RPMI8226 (cell line): ENCODE measurements around the gene SYNRG.
A peak's percentile ranks its signal among the peaks of the same experiment; 100 is the strongest.

Source experiments
- DNase-seq: peaks from one replicate; pipeline ENCODE4 v3.0.0-alpha.2; 2015

Gene SYNRG

DNA sequence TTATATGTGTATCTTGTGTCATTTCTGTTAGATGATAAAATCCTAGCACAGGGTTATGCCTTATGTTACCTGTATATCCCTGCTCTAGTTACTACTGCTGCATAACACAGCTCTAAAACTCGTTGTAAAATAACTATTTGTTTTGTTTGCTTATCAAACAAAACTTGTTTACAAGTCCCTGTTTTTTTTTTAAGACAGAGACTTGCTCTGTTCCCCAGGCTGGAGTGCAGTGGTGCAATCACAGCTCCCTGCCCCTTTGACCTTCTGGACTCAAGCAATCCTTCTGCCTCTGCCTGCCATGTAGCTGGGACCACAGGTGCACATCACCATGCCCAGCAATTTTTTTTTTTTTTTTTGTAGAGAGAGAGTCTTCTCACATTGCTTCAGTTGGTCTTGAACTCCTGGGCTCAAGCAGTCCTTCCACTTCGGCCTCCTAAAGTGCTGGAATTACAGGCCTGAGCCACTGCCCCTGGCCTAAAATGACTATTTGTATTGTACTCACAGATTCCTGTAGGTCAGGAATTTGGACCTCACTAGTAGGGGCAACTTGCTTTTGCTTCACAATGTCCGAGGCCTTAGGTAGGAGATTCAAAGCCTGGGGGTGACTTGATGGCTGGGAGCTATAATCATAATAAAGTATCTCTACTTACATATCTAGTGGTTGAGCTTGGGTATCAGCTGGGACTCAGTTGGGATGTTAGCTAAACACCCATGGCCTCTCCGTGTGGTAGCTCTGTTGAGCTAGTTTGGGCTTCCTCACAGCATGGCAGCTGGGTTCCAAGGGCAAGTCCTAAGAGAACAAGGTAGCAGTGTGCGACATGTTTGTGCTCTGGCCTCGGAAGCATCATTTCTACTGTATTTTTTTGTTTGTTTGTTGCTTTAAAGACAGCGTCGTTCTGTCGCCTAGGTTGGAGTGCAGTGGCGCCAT lies 106.9 kb downstream of the SYNRG start:
- no peak for DNase-seq

DNA sequence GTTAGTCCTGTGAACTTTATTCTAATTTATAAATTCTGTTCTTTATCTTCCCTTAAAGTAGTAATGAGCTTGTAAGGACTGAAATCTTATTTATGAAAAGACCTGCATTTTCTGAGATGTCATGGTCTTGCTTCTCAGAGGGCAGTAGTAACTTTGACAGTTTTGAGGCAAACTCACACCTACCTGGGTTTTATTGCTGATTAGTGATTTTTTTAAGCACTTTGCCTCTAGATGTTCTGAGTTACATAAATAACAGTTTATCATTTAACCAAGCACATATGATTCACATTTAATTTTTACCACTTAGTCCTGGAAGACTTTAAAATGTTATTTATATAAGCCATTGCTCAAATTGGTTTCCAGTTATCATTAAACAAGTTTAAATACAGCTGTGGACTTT lies 108.8 kb downstream of the SYNRG start:
- no peak for DNase-seq

DNA sequence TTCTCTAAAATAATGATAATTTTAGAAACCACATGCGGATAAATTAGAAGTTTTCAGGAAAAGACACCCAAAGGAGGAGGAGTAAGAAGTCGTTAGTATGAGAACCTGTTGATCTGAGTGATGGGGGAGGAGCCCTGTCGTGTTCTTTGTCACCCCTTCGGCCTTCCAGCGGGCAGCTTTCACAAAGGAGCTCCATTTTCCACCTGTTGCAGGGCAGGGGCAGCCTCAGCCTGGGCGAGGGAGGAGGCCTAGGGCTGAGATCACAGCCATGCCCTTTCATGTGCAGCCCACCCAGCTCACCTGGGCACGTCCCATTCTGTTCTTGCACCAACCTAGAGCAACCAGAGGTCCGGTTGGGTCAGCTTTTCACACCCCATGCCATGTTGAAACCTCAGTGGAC lies 114.2 kb downstream of the SYNRG start:
- no peak for DNase-seq

DNA sequence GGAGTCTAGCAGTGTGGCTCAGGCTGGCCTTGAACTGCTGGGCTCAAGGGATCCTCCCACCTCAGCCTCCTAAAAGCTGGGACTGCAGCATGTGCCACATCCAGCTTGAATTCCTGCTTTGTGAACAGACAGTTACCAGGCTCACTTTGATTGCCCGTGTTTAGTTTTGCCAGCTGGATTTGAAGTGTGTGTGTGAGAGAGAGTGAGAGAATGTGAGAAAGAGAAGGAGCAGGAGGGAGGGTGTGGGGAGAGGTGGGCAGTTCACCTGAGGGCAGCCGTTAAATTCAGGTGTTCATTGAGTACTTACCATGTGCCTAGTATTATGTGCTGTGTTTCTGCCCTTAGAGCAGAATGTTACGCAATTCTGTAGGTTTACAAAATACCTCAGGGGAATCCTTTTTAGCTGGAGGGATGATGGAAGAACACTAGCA lies 114.8 kb downstream of the SYNRG start:
- DNase-seq: no peak

DNA sequence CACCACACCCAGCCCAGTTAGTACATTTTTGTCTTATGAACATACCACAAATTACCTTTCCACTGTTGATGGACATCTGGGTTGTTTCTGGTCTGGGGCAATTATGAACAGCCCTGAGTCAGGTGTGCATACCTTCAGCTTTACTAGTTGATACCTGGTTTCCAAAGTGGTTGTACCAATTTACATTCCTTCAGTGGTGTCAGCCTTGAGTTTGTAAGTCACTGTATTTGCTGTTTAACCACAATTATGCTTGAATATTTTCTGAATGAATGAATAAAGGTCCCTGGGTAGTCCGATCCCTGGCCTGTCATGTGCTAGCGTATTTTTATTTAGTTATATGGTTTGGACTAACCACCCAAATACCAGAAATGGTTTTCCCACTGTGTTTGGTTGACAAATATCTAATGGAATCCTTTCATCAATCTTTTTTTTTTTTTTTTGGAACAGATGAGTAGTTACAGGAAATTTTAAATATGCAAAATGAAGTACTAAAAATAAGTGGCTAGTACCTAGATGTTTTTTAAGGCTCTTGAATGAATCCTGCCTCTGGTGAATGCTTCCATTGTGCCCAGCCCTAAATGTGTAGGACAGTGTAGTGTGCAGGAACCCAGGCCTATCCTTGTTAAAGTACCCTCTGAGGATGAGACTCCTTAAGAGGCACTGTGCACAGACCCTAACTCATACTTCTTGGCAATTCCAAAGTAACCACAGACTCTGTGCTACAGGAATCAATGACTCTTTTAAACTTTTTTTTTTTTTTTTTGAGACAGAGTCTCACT lies 115.8 kb downstream of the SYNRG start:
- DNase-seq: no peak

DNA sequence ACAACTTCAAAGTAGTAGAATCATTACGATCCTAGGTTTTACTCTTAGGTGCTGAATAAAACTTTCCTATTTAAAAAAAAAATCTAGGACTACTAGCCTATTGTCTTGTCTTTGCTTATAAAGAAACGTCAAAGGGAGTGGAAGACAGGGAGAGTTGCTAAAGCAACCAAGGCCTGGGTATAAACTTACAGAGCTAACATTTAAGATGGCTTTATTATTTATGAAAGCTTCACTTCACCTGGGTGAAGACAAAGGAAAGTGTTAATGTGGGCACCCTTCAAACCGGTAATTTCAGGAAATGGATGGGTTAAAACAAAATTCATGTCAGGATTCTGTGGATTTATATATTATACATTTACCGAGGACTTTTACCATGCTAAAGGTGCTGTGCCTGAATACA lies 117.1 kb downstream of the SYNRG start:
- no peak for DNase-seq

DNA sequence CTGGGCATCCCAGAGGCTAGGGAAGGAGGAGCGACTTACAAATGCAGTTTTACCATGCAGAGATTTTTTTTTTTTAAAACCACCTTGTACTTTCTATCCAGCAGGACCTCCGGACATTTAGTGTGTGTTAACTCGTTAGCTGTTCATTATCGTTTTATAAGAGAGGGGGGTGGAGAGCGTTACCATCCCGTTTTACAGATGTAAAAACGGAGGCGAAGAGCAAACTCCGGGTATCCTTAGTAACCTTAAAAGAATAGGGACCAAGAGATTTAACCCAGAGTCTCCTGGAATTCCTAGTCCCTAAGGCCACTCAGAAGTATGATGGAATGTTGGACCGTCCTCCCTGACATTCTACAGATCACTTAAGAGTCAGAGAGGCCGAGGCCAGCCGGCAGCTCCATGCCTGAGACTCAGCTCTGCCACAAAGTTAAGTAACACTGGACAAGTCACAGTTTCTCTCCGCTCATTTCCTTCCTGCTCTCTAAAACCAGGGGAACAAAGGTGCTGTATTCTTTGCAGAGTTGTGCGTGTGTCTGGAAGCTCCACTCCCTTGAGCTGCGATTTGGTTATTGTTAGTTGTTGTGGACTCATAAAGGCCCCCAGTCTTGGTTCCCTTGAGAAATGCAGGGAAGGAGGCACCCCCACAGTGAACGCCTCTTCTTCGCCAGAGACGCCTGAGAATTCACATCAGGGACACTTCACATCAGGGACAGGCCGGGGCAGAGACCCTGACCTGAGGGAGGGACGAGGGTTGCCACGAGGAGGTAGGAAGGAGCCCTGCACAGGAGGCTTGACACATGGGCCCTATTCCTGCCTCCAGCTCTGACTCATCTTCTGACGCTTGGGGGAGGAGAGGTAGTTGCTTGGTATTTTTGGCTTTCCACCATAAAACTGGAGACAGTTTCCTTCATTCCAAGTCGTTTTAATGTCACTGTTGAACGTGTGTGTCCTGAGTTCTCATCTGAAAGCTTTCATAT lies 118.3 kb downstream of the SYNRG start:
- DNase-seq: peak; percentile 61

DNA sequence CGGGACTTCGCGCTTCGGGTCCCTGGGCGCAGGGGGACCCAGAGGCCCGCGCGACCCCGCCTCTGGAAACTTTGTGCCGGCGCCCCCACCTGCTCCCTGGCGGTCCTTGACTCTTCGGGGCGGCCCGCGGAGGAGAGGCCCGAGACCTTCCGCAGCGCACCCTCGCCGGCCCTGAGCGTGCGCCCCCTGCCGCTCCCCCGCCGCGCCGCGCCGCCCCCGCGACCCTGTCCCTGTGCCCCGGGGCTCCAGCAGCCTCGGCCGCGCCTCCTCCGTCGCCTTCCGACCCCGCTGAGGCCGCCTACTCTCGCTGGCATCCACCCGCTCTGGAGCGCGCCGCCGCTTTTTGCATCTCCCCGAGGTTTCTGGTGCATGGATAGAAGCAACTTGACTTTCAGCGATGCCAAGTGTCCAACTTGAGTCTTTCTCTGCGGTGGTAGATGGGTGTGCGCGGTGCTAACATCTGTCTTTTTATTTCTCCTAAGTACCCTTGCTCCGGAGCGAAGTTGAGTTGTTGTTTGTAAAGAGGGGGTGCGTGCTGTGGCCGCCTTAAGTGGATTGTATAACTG lies 119.1 kb downstream of the SYNRG start:
- DNase-seq: peak; percentile 82

DNA sequence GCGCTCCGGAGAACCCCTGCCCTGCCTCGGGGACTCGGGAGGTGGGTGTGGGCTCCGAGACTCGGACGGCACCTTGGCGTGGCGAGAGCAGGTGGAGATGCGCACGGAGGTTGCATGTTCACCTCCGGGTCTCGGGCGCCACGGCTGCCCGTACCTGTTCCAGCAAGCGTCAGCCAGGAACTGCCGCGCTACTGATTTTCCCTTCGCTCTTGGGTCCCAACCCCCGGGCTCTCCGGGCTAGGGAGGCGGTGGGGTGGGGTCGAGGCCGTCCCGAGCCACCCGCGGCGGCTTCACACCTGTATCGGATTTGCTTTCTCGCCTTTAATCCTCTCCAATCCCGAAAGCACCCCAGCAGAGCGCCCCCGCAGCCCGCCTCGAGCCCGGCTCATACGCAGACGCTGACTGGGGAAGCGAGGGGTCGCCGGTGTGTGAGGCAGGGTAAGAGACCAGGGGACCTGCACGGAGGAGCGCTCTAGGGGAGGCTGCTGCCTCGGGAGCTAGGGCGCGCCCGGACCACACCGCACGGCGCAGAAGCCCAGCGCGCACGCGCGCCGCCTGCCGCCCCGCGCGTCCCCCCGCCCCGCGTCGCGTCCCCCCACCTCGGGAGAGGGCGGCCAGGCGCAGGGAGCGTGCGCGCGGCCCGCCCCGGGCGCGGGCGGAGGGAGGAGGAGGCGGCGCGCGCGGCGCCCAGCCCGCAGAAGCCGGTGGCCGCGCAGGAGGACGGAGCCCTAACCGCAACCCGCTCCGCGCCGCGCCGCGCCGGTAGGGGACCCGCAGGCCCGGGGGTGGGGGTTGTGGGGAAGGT lies 119.8 kb downstream of the SYNRG start, which contains the start of gene DUSP14:
Gene DUSP14 (plus strand): TSS at position 695 of the 805 bp plus-strand sequence. CDS start 22,382 bp downstream, outside the sequence.
- peak; percentile 94 for DNase-seq

DNA sequence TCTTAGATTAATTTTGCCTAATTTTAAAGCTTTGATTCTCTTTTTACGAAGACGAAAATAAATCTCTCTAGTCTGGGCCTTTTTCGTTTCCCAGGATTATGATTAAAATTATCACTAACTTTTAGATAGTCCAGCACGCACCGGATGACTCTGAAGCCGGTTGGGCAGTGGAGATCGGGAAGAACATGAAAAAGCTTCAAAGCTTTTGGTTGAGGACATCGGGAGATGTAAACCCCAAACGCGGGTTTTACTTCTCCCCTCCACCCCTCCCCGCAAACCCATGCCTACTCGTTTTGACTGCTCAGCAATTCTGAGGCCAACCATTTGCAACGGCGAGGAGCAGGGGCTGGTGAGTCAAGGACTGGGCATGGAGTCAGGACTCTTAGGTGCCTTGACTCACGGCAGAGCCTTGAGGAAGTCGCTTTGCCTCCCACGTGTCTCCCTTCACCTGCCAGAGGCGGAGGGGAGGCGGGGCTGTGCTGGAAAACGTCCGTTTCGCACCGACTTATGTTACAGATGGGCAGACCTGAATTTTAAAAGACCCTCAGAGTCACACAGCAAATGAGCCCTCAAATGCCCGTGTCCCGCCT lies 120.5 kb downstream of the SYNRG start:
- DNase-seq: peak; percentile 93

DNA sequence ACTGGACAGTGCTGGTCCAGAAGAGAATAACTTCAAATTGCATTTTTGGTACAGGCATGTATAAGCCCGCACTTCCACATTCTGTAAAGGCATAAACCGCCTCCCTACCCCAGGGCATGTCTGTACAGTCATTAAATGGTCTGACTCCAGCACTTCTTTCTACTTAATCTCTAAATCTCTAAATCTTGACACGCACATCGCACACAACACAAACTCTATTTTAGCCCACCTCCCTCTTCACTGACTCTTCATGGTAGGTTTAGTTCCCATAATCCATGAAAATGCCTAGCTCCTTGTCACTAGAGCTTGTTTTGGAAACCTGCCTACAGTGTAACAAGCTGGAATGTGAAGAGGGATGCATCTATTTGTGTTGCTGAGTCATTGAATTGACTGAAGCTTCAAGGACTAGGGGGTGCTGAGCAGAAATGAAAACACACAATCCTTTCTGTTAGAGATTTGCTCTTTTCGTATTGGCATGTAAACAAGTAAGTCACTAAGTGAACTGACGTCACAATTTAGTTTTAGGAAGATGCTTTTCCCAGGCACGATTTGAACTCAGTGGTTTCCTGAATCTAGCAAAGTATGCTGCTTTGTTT lies 121.1 kb downstream of the SYNRG start:
- peak; percentile 44 for DNase-seq

DNA sequence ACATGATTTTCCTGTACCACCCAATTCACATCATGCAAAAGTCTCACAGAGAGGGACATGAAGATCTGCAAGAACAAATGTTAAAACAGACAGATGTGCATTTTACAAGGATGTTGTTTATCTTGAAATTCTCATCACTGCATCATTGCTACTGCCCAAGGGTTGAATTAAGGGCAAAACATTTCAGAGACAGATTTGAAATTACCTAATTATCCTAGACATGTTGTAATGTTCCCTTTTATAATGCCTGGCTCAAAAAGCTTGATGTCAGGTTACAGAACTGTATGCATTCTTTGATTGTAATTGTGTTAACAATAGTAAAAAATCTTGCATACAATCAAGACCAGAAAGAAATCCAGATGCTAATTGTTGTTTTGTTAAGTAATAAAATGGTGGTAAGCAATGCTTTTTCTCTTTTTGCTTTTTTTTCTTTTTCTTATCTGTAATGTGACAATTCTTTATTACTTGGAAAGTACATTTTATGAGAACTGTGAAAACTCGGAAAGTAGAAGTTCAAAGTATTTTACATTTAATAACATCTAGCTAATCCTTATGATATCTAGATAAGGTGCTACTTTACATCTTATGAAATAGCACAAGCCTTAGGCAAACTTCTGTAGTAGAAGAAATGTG lies 123.2 kb downstream of the SYNRG start:
- no peak for DNase-seq

DNA sequence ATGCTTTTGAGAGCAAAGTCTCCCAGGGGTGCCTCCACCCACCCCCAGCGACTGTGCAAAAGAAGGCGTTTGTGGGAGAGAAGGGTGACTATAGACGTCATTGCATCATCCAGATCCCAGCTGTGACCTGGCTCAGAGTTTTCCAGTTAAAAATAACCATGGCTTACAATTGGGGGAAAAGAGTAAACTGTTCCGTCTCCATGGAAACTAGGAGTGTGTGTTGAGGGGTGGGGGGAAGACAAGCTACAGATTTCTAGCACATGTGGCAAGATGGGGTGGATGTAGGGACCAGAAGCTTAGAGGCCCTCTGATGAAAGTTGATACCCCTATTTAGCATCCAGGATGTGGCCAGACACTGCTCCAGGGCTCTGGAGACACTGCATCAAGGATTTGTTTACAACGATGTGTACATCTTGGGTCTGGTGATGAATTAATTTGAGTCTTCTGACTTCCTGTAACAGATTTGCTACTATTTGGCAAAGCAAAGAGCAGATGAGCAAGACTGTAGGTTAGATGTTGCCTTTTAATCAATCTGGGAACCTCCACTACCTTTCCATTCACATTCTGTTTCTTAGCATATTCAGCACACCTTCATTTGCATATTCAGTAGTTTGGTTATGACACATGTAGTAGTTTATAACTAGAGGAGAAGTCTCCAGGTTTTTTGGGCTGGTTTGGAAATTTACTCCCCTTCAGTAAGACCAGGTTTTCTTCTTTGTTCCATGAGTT lies 125.7 kb downstream of the SYNRG start:
- no peak for DNase-seq

DNA sequence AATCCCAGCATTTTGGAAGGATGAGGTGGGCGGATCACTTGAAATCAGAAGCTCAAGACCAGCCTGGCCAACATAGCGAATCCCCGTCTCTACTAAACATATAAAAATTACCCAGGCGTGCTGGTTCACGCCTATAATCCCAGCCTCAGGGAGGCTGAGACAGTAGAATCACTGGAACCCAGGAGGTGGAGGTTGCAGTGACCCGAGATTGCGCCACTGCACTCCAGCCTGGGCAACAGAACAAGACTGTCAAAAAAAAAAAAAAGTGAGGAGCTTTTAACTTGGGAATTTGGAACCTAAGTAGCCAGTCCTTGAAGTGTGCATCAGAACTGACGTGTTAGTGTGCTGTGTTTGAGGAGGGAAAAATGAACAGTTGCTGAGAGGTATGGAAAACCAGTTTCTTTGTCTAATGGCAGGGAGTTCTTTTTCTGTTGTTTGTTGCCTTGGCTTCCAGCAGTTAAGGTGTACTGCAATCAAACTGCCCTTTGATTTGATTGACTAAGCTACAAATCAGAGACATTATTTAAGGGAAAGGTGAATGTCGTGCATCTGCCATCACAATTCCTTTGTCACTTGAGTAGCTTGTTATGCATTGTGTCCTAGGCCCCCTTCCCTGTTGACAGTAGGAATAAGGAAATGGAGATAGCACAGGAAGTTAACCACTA lies 128.1 kb downstream of the SYNRG start:
- no peak for DNase-seq

DNA sequence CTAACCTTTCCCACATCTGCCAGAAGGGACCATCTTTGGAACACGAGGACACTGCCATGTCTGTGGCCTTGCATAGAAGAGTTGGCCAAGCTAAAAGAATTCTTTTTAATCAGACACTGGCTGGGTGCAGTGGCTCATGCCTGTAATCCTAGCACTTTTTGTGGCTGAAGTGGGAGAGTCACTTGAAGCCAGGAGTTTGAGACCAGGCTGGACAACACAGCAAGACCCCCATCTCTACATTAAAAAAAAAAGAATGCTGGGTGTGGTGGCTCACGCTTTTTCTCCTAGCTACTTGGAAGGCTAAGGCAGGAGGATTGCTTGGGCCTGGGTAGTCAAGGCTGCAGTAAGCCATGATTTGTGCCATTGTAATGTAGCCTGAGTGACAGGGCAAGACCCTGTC lies 128.8 kb downstream of the SYNRG start:
- DNase-seq: no peak

DNA sequence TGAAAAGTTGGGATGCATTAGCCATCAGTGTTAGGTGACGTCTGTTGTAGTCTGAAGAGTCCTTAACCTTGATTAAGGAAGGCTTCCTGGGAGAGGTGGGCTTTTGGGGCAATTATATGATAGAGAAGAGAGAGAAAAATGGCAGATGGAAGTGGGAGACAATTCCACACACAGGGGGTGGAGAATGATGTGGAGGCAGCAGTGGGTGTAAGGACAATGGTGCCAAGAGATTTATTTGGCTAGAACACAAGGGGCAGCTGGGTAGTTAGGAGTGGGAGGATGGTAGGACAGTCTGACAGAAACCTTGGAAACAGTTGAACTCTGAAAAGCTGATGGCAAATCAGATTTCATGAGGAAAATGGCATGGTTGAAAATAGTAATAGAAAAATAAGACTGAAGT lies 130.2 kb downstream of the SYNRG start:
- DNase-seq: no peak

DNA sequence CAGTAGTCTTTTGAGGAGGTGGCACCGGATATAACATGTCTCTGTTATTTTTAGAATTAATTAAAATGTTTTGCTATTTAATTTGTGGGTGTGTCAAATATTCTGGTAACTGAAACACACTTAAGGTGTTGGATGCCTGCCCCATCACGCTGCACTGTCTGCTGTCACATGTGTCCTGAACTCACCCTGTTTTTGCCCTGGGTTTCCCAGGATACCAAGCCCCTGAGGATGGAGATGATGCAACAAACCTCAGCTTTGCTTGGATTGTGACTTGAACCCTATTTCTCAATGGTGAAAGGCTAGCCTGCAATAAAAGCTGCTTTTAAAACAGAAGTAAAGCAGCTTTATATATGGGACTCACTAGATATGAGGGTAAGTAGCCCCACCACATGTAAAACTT lies 131.0 kb downstream of the SYNRG start:
- DNase-seq: no peak

DNA sequence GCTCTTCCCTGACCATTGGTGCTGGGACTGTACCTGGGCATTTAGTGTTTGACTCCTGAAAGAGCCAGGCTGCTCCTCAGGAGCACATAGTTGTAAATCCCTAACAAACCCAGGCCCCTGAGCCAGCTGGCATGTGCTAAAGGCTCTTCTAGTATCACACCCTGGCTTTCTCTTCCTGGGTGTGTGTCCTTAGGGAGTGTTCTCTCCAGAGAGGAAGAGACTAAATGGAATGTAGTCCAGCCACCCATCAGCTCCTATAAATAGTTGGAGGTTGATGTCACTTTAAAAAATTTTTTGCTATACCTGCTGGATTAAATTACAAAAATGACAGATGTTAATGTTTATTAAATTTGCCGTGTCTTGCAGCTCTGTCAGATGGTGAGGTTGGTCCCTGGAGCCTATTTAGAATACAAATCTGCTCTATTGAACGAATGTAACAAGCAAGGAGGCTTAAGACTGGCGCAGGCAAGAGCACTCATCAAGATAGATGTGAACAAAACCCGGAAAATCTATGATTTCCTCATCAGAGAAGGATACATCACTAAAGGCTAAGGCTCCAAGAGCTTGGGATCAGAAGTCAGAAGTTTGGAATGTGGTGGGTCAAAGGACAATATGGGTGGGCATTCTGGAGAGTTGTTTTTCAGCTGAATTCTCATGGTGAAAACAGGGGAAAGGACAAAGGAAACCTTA lies 132.6 kb downstream of the SYNRG start:
- DNase-seq: no peak
